Neural cell (in vitro differentiated cells): ENCODE results near the gene SPATA19.

Source experiments
- CTCF ChIP-seq: fragments of 450-650 bp; IDR thresholded peaks from 2 replicates; pipeline ENCODE4 v1.5.1; 2014; ENCODE audit warnings: antibody characterized with exemption, mild to moderate bottlenecking, moderate library complexity; ENCODE audit not compliant: poor library complexity, severe bottlenecking
- EP300 ChIP-seq: fragments of 450-650 bp; conservative IDR thresholded peaks from 2 replicates; pipeline ENCODE4 v1.6.1; 2014; ENCODE audit warnings: antibody characterized with exemption, mild to moderate bottlenecking, moderate library complexity; ENCODE audit not compliant: poor library complexity, severe bottlenecking
- POLR2AphosphoS5 ChIP-seq: IDR thresholded peaks from 2 replicates; pipeline ENCODE4 v1.6.1; 2012
- REST ChIP-seq: IDR thresholded peaks from 2 replicates; pipeline ENCODE4 v1.6.1; 2012; ENCODE audit warnings: borderline replicate concordance
- TAF1 ChIP-seq: IDR thresholded peaks from 2 replicates; pipeline ENCODE4 v1.6.1; 2012; ENCODE audit warnings: low read depth

GRCh38 chr11:133825156-133825555 lies 20.2 kb downstream of the SPATA19 start:
- no peak for TF ChIP-seq EP300
- no peak for TF ChIP-seq CTCF
- no peak for TF ChIP-seq REST
- no peak for TF ChIP-seq TAF1
- TF ChIP-seq POLR2AphosphoS5: no peak
